Gastroesophageal sphincter (tissue), 3 donors: Measurements from ENCODE around the gene DLG4.
"Not testable (repeated sequence)": the region's sequence is repeated elsewhere in the genome, so short reads cannot be mapped to it uniquely, and the experiment has no call there.

ENCODE experiments used
- CTCF ChIP-seq, 4 experiments: fragments of 200-600 bp in 2 of 4; fragments of 450-650 bp in 2 of 4; sonication (generic) in 1 of 4; IDR thresholded peaks; one replicate each; pipeline ENCODE4 v1.5.1; 2017 to 2019; ENCODE audit warnings: antibody characterized with exemption in 4 of 4, mild to moderate bottlenecking in 2 of 4, moderate library complexity in 2 of 4
- EP300 ChIP-seq: sonication (generic); formaldehyde crosslinking; IDR thresholded peaks from one replicate; pipeline ENCODE4 v1.6.1; 2017; ENCODE audit warnings: antibody characterized with exemption, mild to moderate bottlenecking
- POLR2A ChIP-seq, 2 donors: fragments of 450-650 bp; IDR thresholded peaks; one replicate each; pipeline ENCODE4 v1.6.1; 2017; ENCODE audit warnings: antibody characterized with exemption in 2 of 2, mild to moderate bottlenecking in 2 of 2, moderate library complexity in 1 of 2

- TF ChIP-seq CTCF (IDR thresholded peaks at IDR 0.05); POLR2A (IDR thresholded peaks at IDR 0.05); EP300: not testable (repeated sequence)
These were observed 61.2 kb downstream of the DLG4 start for GRCh38 chr17:7158424-7158823.
